ENCODE results near the gene KRT14. TPM values are rescaled to one million over a fixed set of nuclear protein-coding genes. Genes with fewer than 3 reads are reported as not detected.
A peak's percentile ranks its signal among the peaks of the same experiment; 100 is the strongest.
"Not testable (repeated sequence)": the region's sequence is repeated elsewhere in the genome, so short reads cannot be mapped to it uniquely, and the experiment has no call there.

Gene KRT14
- total RNA-seq, 1 experiment from 2014 or later = not detected

DNA sequence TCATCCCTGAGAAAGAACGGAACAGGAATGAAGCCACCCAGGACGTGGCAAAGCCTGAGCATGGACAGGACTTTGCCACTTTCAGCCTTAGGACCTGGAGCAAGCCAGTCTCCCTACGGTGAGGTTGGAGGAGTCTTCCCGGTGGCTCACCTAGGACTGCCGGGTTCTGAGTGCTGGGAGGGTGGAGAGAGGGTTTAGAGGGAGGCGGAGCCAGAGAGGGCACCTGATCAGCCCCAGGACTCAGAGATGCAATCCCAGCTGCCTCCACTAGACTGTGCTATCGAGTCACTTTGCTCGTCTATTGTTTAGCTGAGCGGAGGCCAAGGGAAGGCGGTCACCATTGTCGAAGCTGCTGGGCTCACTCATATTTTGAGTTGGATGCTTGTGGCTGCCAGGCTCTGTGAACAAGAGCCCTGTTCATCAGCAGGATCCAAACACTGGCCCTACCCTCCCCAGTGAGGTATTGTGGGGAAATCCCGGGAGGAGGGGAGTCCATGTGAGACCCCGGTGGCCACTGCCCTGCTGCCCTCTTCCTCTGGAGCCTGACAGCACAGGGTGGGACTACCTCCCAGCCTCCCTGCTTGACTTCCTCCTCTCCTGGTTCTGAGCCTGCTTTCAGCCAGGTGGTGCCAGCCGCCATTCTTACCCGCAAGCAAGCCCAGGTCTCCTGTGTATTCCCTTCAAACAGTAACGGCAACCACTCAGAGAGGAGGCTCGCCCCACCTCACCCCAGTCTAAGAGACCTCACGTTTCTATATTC is 7.0 kb downstream of the KRT14 start:
- peak; percentile 97 for DNase-seq (ENCODE audit: low spot score)

DNA sequence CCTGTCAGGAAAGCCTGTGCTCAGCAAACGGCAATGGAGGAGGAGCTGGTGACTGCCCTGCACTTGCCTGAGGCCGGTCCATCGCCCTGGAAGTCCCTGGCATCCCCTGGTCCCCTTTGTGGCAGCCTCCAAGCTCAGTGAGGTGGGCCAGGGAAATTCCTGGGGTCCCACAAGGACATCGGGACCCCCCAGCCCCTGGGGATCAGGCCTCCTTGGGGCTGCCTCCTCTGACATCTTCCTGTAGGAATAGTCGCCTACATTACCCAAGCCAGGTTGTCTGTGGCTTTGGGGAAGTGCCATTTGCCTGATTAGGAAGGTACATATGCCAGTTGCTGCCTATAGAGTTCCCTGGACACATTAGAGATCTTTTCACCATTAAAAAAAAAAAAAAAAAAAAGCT is 7.7 kb downstream of the KRT14 start:
- no peak for DNase-seq (ENCODE audit: low spot score)

DNA sequence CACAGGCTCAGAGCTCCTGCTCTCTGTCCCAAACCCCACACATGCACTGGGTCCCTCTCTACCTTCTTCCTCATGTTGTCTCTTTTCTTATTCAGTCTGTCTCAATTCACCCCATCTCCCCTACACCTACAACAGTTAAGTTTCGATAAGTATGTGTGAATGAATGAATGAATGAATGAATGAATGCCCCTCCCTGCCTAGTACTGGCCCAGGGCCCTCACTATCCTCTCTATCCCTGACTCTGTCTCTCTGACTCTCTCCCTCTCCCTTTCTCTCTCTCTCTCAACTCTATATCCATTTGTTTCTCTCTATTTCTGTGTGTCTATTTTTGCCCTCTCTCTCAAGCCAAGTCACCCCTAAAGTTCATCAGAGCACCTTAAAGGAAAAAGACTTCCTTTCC is 8.2 kb downstream of the KRT14 start:
- DNase-seq (ENCODE audit: low spot score) = no peak

DNA sequence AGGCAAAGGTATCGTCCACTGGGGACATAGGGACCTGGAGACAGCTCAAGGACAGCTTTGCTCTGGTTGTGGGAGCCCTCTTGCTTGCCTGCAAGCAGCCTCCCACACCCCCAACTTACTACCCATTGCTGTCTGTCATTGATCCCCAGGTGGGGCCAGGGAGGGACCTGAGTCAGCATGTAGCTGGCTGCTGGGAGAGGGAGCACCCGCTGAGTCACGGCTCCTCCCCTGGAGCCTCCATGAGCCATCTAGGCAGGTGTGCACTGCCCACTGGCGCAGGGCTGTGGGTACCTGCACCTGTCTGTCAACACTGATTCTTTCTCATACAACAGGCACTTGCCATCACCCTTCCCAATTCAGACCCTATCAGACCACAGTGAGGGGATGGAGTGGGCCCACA is 10.0 kb downstream of the KRT14 start:
- DNase-seq (ENCODE audit: low spot score) = not testable (repeated sequence)

DNA sequence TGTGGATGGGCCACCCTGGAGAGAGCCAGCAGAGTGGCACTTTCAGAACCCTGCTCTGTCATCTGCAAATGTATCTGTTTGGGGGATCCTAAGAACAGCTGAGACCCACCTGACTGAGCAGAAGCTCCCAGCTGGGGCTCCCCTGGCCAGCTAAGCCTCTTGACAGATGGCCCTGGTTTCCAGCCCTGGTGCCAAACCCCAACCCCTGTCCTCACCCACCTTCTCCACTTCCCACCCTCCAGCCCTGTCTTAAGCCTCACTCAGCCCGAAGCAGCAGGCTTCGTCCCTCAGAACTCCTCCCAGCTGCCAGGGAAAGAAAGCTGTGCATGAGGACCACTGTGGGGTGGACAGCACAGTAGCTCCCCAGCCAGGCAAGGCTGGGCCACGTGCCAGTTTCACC is 11.4 kb downstream of the KRT14 start:
- DNase-seq (ENCODE audit: low spot score) = no peak

DNA sequence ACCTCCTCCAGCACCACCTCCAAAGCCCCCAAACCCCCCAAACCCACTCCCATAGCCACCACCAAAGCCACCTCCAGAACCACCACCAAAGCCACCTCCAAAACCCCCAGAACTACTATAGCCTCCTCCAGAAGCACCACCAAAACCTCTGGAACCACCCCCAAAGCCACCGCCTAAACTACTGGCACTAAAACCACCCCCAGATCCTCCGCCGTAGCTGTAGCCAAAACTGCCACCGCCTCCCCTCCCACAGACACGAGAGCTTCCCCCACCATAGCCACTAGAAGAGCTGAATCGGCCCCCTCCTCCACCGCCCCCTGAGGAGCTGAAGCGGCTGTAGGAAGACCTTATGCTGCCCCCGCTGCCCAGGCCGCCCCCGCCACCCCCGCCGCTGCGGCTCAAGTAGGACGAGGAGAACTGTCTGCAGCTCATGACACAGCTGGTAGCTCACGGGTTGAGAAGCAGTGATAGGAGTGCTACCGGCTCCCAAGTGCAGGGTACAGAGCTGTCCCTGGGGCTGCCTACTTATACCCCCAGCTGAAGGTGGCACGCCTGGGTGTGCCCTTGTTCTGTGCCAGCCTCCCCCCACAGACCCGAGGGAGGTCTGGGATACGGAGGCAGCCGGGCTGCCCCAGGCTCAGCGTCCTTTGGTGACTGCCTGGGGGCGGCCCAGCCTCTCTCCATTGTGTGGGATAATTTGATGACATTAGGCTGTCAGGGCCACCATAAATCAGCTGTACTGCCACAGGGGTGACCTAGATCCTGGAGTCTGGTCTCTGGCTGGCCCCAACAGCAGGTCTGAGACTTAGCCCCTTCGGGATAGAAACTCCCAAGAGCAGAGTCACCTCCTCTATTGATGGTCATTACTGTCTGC is 14.9 kb downstream of the KRT14 start, which contains the start of gene KRT9:
TSS of gene KRT9 (minus strand) at position 499 of the 874 bp plus-strand sequence. CDS start at position 432, 67 bp downstream.
- no peak for DNase-seq (ENCODE audit: low spot score)

DNA sequence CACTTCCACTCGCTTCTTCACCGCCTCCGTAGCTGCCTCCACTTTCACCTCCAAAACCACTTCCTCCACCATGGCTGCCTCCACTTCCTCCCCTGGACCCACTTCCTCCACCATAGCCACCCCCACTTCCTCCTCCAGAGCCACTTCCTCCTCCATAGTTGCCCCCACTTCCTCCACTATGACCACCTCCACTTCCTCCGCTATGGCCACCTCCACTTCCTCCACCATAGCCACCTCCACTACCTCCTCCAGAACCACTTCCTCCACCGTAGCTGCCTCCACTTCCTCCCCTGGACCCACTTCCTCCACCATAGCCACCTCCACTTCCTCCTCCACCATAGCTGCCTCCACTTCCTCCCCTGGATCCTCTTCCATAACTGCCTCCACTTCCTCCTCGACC is 19.4 kb downstream of the KRT14 start:
- DNase-seq (ENCODE audit: low spot score) = no peak

DNA sequence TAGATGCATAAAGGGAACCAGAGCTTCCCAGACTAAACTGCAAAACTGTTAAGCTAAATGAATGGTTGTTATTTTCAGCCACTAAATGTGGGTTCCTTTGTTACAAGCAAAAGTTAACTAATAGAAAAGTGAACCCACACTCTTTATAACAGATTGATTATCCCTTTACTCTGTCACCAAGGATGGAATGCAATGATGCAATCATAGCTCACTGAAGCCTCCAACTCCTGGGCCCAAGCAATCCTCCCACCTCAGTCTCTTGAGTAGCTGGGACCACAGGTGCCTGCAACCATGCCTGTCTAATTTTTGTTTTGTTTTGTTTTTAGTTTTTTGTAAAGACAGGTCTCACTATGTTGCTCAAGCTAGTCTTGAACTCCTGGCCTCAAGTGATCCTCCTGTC is 21.4 kb downstream of the KRT14 start:
- no peak for DNase-seq (ENCODE audit: low spot score)

DNA sequence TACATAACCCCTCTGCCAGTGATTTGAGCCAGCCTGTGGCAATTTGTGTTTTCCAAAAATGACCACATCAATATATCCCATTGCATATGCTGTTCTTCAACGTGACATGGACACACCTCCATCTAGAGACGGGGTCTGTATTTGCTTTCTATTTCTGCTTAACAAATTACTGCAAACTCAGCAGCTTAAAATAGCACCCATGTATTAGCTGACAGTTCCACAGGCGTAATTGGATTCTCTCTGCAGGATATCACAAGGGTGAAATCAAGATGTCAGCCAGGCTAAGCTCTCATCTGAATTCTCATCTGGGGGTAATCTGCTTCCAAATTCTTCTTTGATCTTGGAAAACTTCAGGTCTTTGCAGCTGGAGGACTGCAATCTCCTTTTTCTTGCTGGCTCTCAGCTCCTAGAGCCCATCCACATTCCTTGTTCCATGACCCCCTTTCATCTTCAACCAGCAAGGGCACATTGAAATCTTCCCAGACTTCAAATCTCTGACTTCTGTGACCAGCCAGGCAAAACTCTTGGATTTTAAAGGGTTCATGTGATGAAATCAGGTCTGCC is 23.0 kb downstream of the KRT14 start:
- DNase-seq (ENCODE audit: low spot score) = no peak

DNA sequence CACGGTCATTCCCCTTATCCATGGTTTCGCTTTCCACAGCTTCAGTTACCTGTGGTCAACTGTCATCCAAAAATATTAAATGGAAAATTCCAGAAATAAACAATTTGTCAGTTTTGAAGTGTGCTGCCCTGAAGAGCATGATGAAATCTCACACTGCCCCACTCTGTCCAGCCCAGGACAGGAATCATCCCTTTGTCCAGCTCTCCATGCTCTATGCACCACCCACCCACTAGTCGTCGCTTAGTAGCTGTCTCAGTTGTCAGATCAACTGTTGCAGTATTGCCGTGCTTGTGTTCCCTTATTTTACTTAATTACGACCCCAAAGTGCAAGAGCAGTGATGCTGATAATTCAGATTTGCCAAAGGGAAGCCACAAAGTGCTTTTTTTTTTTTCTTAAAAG is 25.1 kb downstream of the KRT14 start:
- DNase-seq (ENCODE audit: low spot score) = no peak

DNA sequence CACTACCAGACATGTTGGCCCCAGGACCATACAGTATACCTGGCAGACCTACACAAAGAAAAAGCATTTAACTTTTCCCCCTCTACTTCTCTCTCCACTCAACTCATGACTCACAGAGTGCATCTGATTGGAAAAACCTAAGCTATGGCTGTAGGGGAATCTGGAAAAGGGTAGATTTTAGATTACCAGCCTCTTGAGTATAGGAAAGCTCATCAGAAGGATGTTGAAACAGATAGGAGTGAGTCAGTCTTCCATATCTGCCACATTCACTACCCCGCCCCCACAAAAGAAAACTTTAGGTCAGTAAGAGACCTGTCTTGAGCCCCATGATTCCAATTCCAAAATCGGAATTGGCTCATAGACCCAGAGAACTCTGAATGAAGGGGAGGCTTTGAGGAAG is 27.1 kb downstream of the KRT14 start:
- DNase-seq (ENCODE audit: low spot score) = no peak

DNA sequence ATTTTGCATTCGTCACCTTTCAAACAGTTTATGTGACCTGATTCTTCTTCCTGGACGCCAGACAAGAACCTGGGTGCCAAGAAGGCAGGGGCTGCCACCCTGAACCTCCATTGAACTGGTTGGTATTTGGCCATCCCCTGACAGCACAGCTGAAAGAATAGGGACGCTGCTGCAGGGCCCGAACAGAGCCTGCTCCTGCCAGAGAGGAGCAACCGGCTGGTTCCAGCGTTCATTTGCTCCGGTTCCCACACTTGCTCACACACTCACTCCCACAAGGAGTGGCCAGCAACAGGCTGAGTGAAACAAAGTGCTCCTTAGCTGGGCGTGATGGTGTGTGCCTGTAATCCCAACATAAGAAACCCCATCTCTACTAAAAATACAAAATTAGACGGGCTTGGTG is 29.8 kb downstream of the KRT14 start:
- DNase-seq (ENCODE audit: low spot score) = no peak

DNA sequence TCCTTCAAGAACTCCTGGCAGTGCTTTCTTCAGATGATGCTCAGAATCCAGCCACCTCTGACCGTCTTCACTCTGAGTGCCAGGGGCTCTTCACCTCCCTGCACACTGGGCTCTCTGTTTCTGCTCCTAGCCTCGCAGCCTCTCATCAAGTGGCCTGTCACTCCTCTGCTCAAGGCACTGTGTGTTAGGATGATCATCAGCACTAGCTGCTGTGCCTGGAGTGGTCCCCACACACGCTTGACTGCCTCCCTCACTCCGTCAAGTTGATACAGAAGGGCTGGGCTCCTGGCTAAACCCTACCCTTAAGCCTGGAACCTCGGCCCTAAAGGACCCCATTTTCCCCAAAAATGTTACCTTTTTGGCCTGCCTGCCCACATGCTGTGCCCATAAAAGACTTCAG is 30.4 kb downstream of the KRT14 start:
- DNase-seq (ENCODE audit: low spot score) = no peak

DNA sequence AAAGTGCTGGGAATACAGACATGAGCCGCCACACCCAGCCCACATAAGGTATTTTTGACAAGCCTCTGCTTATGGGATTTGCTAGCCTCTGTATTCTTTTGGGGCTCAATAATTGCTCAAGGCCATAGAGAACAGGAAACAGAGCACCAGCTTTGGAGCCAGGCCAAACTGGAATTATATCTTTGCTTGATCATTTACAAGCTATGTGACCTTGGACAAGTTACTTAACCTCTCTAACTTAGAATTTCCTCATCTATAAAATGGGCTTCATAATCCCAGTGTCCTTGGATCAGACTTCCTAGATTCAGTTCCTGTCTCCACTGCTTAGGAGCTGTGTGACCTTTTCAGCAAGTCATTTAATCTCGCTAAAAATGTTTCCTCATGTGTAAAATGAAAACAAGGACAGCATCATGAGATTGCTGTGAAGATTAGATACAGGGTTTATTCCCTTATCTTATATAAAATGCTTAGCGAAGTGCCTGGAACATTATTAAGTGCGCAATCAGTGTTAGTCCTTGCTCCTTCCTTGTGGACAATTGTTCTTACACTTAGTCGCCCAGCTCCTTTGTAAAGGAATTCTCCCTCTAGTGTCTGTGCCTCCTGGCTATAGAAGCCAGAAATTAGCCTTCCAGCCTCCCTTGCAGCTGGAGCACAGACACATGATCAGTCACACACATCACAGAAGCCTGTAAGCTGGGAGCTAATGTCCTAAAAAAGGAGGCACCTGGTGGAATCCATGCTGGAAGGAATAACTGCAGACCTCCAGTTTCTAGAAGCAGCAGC is 31.4 kb downstream of the KRT14 start:
- DNase-seq (ENCODE audit: low spot score) = no peak

DNA sequence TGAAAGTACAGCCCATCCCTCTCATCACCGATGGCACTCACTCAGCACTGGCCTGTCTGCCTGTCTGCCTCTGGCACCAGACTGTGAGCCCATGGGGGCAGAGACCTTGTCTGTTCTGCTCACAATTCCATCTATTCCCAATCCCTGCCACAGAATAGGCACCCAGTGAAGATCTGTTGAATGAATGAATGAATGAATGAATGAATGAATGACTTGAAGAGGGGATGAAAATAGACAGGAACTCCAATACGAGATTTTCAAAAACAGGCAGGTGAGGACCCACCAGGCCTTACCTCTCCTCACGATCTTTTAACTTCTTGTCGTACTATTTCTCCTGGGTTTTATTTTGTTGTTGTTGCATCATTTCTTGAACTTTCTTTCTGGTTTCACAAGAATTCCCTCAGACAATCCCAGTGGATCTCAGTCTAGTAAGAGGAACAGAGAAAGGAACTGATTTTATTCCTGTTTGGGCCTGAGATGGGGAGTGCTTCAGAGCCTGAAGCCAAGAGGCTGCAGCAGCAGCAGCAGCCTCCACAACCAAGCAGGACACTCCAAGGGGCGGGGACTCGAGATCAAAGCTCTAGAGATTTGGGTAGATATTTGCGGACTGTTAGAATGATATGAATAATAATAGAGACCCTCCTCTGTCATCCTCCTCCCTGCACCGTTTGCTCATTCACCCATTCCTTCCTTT is 32.6 kb downstream of the KRT14 start:
- no peak for DNase-seq (ENCODE audit: low spot score)

DNA sequence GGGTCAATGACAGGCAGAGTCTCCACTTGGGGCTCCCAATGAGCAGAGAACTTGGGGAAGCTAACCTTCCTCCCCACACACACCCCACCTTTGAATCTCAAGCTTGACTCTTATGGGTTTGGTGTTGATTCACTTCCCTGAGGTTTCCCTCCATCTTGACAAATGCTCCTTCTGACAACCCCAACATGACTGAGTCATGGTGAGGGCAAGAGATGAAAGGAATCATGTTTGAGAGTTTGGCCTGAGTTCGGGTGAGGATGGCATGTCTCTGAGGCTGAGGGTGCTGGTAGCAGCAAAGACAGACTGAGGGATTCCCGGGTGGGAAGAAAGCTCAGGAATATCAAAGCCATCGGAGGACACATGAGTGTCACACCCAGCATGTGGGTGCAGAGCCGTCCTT is 33.5 kb downstream of the KRT14 start:
- no peak for DNase-seq (ENCODE audit: low spot score)

DNA sequence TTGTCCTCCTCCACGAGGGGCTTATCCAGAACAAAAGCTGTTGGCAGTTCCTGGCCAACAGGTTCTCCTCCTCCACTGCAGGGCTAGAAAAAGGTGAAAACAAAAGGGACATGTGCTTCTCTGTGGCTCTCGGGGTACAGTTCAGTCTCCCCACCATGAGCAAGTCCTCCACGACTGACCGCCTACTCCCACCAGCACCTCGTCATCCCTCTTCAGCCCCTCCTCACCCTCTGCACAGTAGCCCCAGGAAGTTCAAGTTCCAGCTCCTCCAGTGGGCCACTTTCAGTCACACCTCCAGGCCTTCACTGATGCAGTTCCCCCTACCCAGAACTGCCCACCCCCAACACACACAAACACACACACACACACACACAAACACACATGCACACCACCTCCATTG is 34.2 kb downstream of the KRT14 start:
- no peak for DNase-seq (ENCODE audit: low spot score)

DNA sequence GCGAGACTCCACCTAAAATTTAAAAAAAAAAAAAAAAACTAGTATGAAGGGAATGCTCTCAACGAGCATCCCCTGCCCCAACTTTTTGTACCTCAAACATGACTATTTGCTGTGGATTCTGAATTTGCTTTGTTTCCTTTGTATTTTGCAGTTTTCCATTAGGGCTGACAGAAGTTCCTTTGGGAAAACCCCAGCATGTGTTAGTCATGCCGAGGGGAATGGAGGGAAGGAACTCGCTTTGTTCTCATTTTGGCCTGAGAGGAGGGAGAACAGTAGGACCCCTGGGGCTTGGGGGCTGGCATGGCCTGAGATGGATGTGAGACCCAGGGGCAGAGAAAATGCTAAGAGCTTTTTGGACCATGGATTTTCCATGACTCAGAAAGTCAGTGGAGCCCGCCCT is 35.3 kb downstream of the KRT14 start:
- DNase-seq (ENCODE audit: low spot score) = no peak

DNA sequence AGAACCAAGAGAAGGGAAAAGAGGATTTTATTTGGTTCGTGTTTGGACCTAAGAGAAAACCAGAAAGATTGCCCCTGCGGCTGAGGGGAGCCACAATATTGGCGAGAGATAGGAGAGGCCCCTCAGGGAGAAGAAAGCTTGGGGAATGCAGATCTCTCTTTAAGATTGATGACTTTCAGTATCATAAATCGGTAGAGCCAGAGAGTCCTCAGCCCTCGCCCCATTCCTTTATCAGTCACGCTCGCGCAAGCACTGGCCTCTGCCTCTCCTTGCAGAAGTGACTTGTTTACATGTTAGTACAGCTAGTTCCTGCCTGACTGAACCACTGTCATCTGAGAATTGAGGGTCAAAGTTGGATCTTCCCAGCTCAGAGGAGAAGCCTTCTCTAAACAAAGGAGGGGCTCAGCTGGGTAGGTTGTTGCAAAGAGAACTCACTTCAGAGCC is 37.1 kb downstream of the KRT14 start:
- no peak for DNase-seq (ENCODE audit: low spot score)

DNA sequence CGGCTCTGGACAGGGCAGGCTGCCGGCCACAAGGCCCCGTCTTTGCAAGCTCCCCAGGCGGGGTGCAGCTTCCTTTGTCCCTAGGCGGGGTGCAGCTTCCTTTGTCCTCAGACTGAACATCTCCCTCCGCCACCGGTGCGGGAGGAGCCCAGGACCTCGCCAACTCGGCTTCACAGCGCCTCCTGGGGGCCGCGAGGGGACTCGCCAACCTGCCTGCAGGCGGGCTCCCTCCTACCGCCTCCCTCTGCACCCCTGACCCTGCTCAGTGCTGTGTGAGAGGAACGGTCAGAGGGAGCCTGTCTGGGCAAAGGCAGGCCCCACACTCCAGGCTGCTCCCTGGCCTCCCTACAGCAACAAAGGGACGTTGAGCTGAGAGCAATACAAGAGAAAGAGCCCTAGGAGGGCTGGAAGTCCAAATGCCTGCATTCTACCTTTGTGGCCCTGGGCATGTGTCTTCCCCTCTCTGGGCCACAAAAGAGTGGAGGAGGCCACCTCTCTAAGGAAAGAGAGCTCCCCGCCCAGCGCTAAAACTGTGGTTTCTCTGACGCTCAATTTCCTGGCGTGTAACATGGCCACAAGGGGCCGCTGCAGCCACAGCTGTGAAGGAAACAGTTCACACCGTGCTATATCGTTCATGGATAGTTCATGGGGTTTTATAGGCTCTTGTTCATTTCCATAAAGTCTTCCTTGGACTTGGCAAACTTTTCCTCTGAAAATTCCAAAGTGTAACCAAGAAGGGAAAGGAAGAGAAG is 37.7 kb downstream of the KRT14 start:
- DNase-seq (ENCODE audit: low spot score) = peak; percentile 98
